Measurements from ENCODE around the gene VASH2. TPM values are rescaled to one million over a fixed set of nuclear protein-coding genes. Genes with fewer than 3 reads are reported as not detected.
"Not testable (repeated sequence)": the region's sequence is repeated elsewhere in the genome, so short reads cannot be mapped to it uniquely, and the experiment has no call there.

The VASH2 gene
- total and polyA plus RNA-seq, 5 donors from 2014 or later = 0.25 to 1.7 (median 0.40) TPM

- Mint-ChIP-seq H3K36me3 (no peaks in the 10 kb centered on the region), H3K4me3 (no peak overlapping the region), H3K9me3 (peaks cover 0 to 1% (median 0%) of the 10 kb centered on the region in 7 donors), H3K27ac (peak overlapping the region in 1 of 3 donors; percentile 77), H3K27me3 (no peaks in the 10 kb centered on the region), H3K4me1 (peaks cover 6 to 40% (median 22%) of the 10 kb centered on the region in 4 donors)
- Histone ChIP-seq H3K36me3 (ENCODE audit: control insufficient read depth, insufficient read depth, low read length) (no peaks in the 10 kb centered on the region), H3K4me3 (ENCODE audit: low read depth, low read length) (no peak overlapping the region), H3K9me3 (ENCODE audit: control insufficient read depth in 2 of 2, low read length in 2 of 2) (no peaks in the 10 kb centered on the region), H3K27me3 (ENCODE audit: control insufficient read depth, insufficient read depth, low read length) (no peaks in the 10 kb centered on the region), H3K27ac (ENCODE audit: insufficient read depth, low read length, poor library complexity, severe bottlenecking) (no peak overlapping the region), H3K4me1 (ENCODE audit: control insufficient read depth, insufficient read depth, low read length, poor library complexity, severe bottlenecking) (peaks cover 28% of the 10 kb centered on the region)
- DNase-seq (no peak), ATAC-seq (ENCODE audit: low read depth in 2 of 2) (no peak)
These were observed 32.2 kb downstream of the VASH2 start for GRCh38 chr1:212982430-212983152.

- H3K9me3 ChIP-seq (ENCODE audit: control insufficient read depth in 2 of 2, low read length in 2 of 2) = no peaks in the 10 kb centered on the region
- H3K4me1 ChIP-seq (ENCODE audit: control insufficient read depth, insufficient read depth, low read length, poor library complexity, severe bottlenecking) = peaks cover 19% of the 10 kb centered on the region
- no peak overlapping the region for H3K4me3 ChIP-seq (ENCODE audit: low read depth, low read length)
- no peak for ATAC-seq (ENCODE audit: low read depth in 2 of 2)
- H3K4me3 Mint-ChIP-seq = no peak overlapping the region
- H3K27ac ChIP-seq (ENCODE audit: insufficient read depth, low read length, poor library complexity, severe bottlenecking) = no peak overlapping the region
- no peak overlapping the region for H3K27ac Mint-ChIP-seq
- H3K27me3 Mint-ChIP-seq = no peaks in the 10 kb centered on the region
- no peaks in the 10 kb centered on the region for H3K36me3 Mint-ChIP-seq
- DNase-seq = no peak
- peaks cover 5 to 31% (median 18%) of the 10 kb centered on the region in 4 donors for H3K4me1 Mint-ChIP-seq
- H3K27me3 ChIP-seq (ENCODE audit: control insufficient read depth, insufficient read depth, low read length) = no peaks in the 10 kb centered on the region
- no peaks in the 10 kb centered on the region for H3K36me3 ChIP-seq (ENCODE audit: control insufficient read depth, insufficient read depth, low read length)
- H3K9me3 Mint-ChIP-seq = peaks cover 0 to 1% (median 0%) of the 10 kb centered on the region in 7 donors
These were observed 33.1 kb downstream of the VASH2 start for GRCh38 chr1:212983482-212983881.

- H3K9me3 ChIP-seq (ENCODE audit: control insufficient read depth in 2 of 2, low read length in 2 of 2) = no peaks in the 10 kb centered on the region
- no peak overlapping the region for H3K27ac Mint-ChIP-seq
- DNase-seq = no peak
- H3K9me3 Mint-ChIP-seq = peaks cover 0 to 1% (median 0%) of the 10 kb centered on the region in 7 donors
- peaks cover 2 to 28% (median 20%) of the 10 kb centered on the region in 4 donors for H3K4me1 Mint-ChIP-seq
- H3K4me3 Mint-ChIP-seq = no peak overlapping the region
- no peaks in the 10 kb centered on the region for H3K27me3 ChIP-seq (ENCODE audit: control insufficient read depth, insufficient read depth, low read length)
- no peak overlapping the region for H3K27ac ChIP-seq (ENCODE audit: insufficient read depth, low read length, poor library complexity, severe bottlenecking)
- no peak overlapping the region for H3K4me3 ChIP-seq (ENCODE audit: low read depth, low read length)
- H3K36me3 Mint-ChIP-seq = no peaks in the 10 kb centered on the region
- H3K27me3 Mint-ChIP-seq = no peaks in the 10 kb centered on the region
- no peak for ATAC-seq (ENCODE audit: low read depth in 2 of 2)
- H3K36me3 ChIP-seq (ENCODE audit: control insufficient read depth, insufficient read depth, low read length) = peaks cover 1% of the 10 kb centered on the region
- H3K4me1 ChIP-seq (ENCODE audit: control insufficient read depth, insufficient read depth, low read length, poor library complexity, severe bottlenecking) = peaks cover 8% of the 10 kb centered on the region
These were observed 34.4 kb downstream of the VASH2 start for GRCh38 chr1:212984522-212985291.

- Histone ChIP-seq H3K9me3 (ENCODE audit: control insufficient read depth in 2 of 2, low read length in 2 of 2) (no peaks in the 10 kb centered on the region), H3K36me3 (ENCODE audit: control insufficient read depth, insufficient read depth, low read length) (peaks cover 1% of the 10 kb centered on the region), H3K4me3 (ENCODE audit: low read depth, low read length) (no peak overlapping the region), H3K27ac (ENCODE audit: insufficient read depth, low read length, poor library complexity, severe bottlenecking) (no peak overlapping the region), H3K27me3 (ENCODE audit: control insufficient read depth, insufficient read depth, low read length) (no peaks in the 10 kb centered on the region), H3K4me1 (ENCODE audit: control insufficient read depth, insufficient read depth, low read length, poor library complexity, severe bottlenecking) (peaks cover 5% of the 10 kb centered on the region)
- peaks cover 4 to 26% (median 18%) of the 10 kb centered on the region in 4 donors for H3K4me1 Mint-ChIP-seq
- ATAC-seq (ENCODE audit: low read depth in 2 of 2) (no peak), DNase-seq (no peak)
- peaks cover 3% of the 10 kb centered on the region for H3K36me3 Mint-ChIP-seq
- no peaks in the 10 kb centered on the region for H3K27me3 Mint-ChIP-seq
- no peak overlapping the region for H3K4me3 Mint-ChIP-seq
- peak overlapping the region in 1 of 3 donors; percentile 62 for H3K27ac Mint-ChIP-seq
- no peaks in the 10 kb centered on the region for H3K9me3 Mint-ChIP-seq
These were observed 36.2 kb downstream of the VASH2 start for GRCh38 chr1:212986551-212986950.

GRCh38 chr1:212987702-212988322 is 37.5 kb downstream of the VASH2 start:
- Histone ChIP-seq H3K9me3 (ENCODE audit: control insufficient read depth in 2 of 2, low read length in 2 of 2) (no peaks in the 10 kb centered on the region), H3K4me1 (ENCODE audit: control insufficient read depth, insufficient read depth, low read length, poor library complexity, severe bottlenecking) (peaks cover 5% of the 10 kb centered on the region), H3K27ac (ENCODE audit: insufficient read depth, low read length, poor library complexity, severe bottlenecking) (no peak overlapping the region), H3K27me3 (ENCODE audit: control insufficient read depth, insufficient read depth, low read length) (no peaks in the 10 kb centered on the region), H3K36me3 (ENCODE audit: control insufficient read depth, insufficient read depth, low read length) (peaks cover 7% of the 10 kb centered on the region), H3K4me3 (ENCODE audit: low read depth, low read length) (no peak overlapping the region)
- peaks cover 3% of the 10 kb centered on the region for H3K36me3 Mint-ChIP-seq
- peaks cover 8 to 22% (median 16%) of the 10 kb centered on the region in 4 donors for H3K4me1 Mint-ChIP-seq
- no peaks in the 10 kb centered on the region for H3K27me3 Mint-ChIP-seq
- ATAC-seq (ENCODE audit: low read depth in 2 of 2) (no peak), DNase-seq (no peak)
- no peak overlapping the region for H3K27ac Mint-ChIP-seq
- H3K4me3 Mint-ChIP-seq = no peak overlapping the region
- H3K9me3 Mint-ChIP-seq = no peaks in the 10 kb centered on the region

- peaks cover 8 to 23% (median 17%) of the 10 kb centered on the region in 4 donors for H3K4me1 Mint-ChIP-seq
- Histone ChIP-seq H3K27me3 (ENCODE audit: control insufficient read depth, insufficient read depth, low read length) (no peaks in the 10 kb centered on the region), H3K27ac (ENCODE audit: insufficient read depth, low read length, poor library complexity, severe bottlenecking) (no peak overlapping the region), H3K9me3 (ENCODE audit: control insufficient read depth in 2 of 2, low read length in 2 of 2) (no peaks in the 10 kb centered on the region), H3K4me1 (ENCODE audit: control insufficient read depth, insufficient read depth, low read length, poor library complexity, severe bottlenecking) (peaks cover 5% of the 10 kb centered on the region), H3K4me3 (ENCODE audit: low read depth, low read length) (no peak overlapping the region), H3K36me3 (ENCODE audit: control insufficient read depth, insufficient read depth, low read length) (peaks cover 16% of the 10 kb centered on the region)
- H3K4me3 Mint-ChIP-seq = peak overlapping the region in 1 of 4 donors; percentile 72
- peaks cover 7% of the 10 kb centered on the region for H3K36me3 Mint-ChIP-seq
- DNase-seq (no peak), ATAC-seq (ENCODE audit: low read depth in 2 of 2) (no peak)
- H3K27ac Mint-ChIP-seq = peak overlapping the region; percentile 20 to 61 (median 20)
- H3K27me3 Mint-ChIP-seq = no peaks in the 10 kb centered on the region
- no peaks in the 10 kb centered on the region for H3K9me3 Mint-ChIP-seq
These were observed 39.9 kb downstream of the VASH2 start for GRCh38 chr1:212990276-212990675.

GRCh38 chr1:212993960-212994359 is 43.6 kb downstream of the VASH2 start:
- not testable (repeated sequence) for H3K27me3 ChIP-seq (ENCODE audit: control insufficient read depth, insufficient read depth, low read length); H3K27ac ChIP-seq (ENCODE audit: insufficient read depth, low read length, poor library complexity, severe bottlenecking); H3K4me3 Mint-ChIP-seq; H3K4me1 ChIP-seq (ENCODE audit: control insufficient read depth, insufficient read depth, low read length, poor library complexity, severe bottlenecking); H3K4me3 ChIP-seq (ENCODE audit: low read depth, low read length); H3K9me3 ChIP-seq (ENCODE audit: control insufficient read depth in 2 of 2, low read length in 2 of 2); ATAC-seq (ENCODE audit: low read depth in 2 of 2); H3K9me3 Mint-ChIP-seq; H3K27me3 Mint-ChIP-seq; H3K27ac Mint-ChIP-seq; DNase-seq
- peaks cover 32% of the 10 kb centered on the region for H3K36me3 ChIP-seq (ENCODE audit: control insufficient read depth, insufficient read depth, low read length)
- H3K36me3 Mint-ChIP-seq = peaks cover 19% of the 10 kb centered on the region
- H3K4me1 Mint-ChIP-seq = peaks cover 9 to 31% (median 18%) of the 10 kb centered on the region in 4 donors

Data from CD4-positive, CD25-positive, alpha-beta regulatory T cell (primary cell).